KMS-11 (cell line): ENCODE data around the gene DELE1.

Experiments used
- H2AFZ ChIP-seq: fragments of 200-600 bp; sonication (generic); 2 replicates; pipeline ENCODE4 v1.6.1; 2016; ENCODE audit warnings: antibody characterized with exemption, mixed run types, low read depth
- H3K27ac ChIP-seq: fragments of 200-600 bp; sonication (generic); 2 replicates; pipeline ENCODE4 v1.6.1; 2016; ENCODE audit warnings: mild to moderate bottlenecking, mixed run types
- H3K27me3 ChIP-seq: fragments of 200-600 bp; sonication (generic); 2 replicates; pipeline ENCODE4 v1.6.1; 2017; ENCODE audit warnings: mild to moderate bottlenecking, low read depth, mixed run types, moderate library complexity; ENCODE audit not compliant: insufficient read depth
- H3K36me3 ChIP-seq: fragments of 200-600 bp; sonication (generic); 2 replicates; pipeline ENCODE4 v1.6.1; 2017; ENCODE audit warnings: mild to moderate bottlenecking, mixed run types; ENCODE audit not compliant: insufficient read depth
- H3K4me1 ChIP-seq: fragments of 200-600 bp; sonication (generic); 2 replicates; pipeline ENCODE4 v1.6.1; 2016; ENCODE audit warnings: mild to moderate bottlenecking, low read depth, mixed run types; ENCODE audit not compliant: poor library complexity, severe bottlenecking
- H3K4me2 ChIP-seq: fragments of 200-600 bp; sonication (generic); 2 replicates; pipeline ENCODE4 v1.7.0; 2016; ENCODE audit warnings: mild to moderate bottlenecking, mixed run types
- H3K4me3 ChIP-seq: fragments of 200-600 bp; sonication (generic); IDR thresholded peaks from 2 replicates; pipeline ENCODE4 v1.6.1; 2017; ENCODE audit warnings: low read depth, low read length, mixed read lengths; ENCODE audit not compliant: insufficient read depth
- H3K79me2 ChIP-seq: fragments of 200-600 bp; sonication (generic); 2 replicates; pipeline ENCODE4 v1.6.1; 2016; ENCODE audit warnings: low read depth, mixed run types; ENCODE audit not compliant: insufficient read depth
- H3K9ac ChIP-seq: fragments of 200-600 bp; sonication (generic); 2 replicates; pipeline ENCODE4 v1.6.1; 2016; ENCODE audit warnings: mild to moderate bottlenecking, mixed run types
- H4K20me1 ChIP-seq: fragments of 200-600 bp; sonication (generic); 2 replicates; pipeline ENCODE4 v1.6.1; 2016; ENCODE audit warnings: mild to moderate bottlenecking, mixed run types; ENCODE audit not compliant: insufficient read depth
- TF ChIP-seq, protein P1 (sequence below): fragments of 200-600 bp; sonication (generic); conservative IDR thresholded peaks from 2 replicates; pipeline ENCODE4 v1.6.1; 2017; ENCODE audit warnings: low read depth, mild to moderate bottlenecking, antibody characterized with exemption, low read length, moderate library complexity, mixed read lengths

Gene DELE1, protein sequence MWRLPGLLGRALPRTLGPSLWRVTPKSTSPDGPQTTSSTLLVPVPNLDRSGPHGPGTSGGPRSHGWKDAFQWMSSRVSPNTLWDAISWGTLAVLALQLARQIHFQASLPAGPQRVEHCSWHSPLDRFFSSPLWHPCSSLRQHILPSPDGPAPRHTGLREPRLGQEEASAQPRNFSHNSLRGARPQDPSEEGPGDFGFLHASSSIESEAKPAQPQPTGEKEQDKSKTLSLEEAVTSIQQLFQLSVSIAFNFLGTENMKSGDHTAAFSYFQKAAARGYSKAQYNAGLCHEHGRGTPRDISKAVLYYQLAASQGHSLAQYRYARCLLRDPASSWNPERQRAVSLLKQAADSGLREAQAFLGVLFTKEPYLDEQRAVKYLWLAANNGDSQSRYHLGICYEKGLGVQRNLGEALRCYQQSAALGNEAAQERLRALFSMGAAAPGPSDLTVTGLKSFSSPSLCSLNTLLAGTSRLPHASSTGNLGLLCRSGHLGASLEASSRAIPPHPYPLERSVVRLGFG

DNA sequence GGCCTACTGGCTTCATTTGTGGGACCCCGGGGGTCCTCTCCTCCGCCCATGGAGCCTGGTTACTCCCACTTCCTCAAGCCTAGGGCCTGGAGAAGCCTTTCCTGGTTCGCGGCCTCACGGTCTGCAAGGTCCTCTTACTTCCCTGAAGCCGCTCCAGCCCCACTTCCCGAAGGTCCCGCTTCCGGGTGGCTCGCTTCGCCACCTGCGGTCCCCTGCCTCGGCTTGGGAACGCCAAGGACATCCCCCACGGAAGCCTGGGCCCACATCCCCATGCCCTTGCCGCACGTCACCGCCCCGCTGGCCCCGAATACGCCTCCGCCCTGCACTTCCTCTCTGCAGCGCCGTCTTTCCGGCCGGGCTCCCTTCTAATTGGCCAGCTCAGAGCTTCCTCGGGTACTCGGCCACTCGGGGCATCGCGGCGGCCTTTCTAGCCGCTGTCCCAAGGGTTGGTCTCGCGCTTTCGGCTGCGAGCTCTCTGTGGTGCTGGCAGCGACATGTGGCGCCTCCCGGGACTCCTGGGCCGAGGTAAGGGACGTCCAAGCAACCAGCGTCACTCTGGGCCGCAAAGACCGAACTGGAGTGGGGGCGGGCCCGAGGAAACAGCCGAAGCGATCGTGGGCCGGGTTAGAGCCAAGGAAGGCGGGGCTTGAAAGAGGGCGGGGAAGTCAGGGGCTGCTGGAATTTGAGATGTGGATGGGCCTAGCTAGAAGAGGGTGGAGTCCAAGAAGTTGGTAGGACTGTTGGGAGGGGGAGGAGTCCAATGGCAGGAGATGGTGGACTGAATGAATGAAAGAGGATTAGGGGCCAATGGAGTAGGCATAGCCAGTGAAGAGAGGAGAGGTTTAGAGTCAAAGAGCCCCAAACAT, at the start of gene DELE1:
Gene DELE1 (plus strand): TSS at position 424 of the 866 bp plus-strand sequence. CDS start 71 bp downstream, at position 495.
- H3K4me2 ChIP-seq, result peak within 1 kb of the TSS; percentile 78
- peaks cover 13% of the 10 kb centered on the region for H3K4me1 ChIP-seq
- no peak within 1 kb of the TSS for H3K4me3 ChIP-seq
- H3K79me2 ChIP-seq, result peaks cover 5% of the 10 kb centered on the region; the same call in 1 of the 2 replicates
- H3K9ac ChIP-seq, result peak within 1 kb of the TSS; percentile 83
- H3K27me3 ChIP-seq, result no peaks in the 10 kb centered on the region
- TF ChIP-seq, protein P1, sequence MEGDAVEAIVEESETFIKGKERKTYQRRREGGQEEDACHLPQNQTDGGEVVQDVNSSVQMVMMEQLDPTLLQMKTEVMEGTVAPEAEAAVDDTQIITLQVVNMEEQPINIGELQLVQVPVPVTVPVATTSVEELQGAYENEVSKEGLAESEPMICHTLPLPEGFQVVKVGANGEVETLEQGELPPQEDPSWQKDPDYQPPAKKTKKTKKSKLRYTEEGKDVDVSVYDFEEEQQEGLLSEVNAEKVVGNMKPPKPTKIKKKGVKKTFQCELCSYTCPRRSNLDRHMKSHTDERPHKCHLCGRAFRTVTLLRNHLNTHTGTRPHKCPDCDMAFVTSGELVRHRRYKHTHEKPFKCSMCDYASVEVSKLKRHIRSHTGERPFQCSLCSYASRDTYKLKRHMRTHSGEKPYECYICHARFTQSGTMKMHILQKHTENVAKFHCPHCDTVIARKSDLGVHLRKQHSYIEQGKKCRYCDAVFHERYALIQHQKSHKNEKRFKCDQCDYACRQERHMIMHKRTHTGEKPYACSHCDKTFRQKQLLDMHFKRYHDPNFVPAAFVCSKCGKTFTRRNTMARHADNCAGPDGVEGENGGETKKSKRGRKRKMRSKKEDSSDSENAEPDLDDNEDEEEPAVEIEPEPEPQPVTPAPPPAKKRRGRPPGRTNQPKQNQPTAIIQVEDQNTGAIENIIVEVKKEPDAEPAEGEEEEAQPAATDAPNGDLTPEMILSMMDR, result no peak
- H2AFZ ChIP-seq, result peak within 1 kb of the TSS; percentile 84
- H3K36me3 ChIP-seq, result no peaks in the 10 kb centered on the region
- H3K27ac ChIP-seq, result peak within 1 kb of the TSS; percentile 83
- H4K20me1 ChIP-seq, result no peaks in the 10 kb centered on the region

- Histone ChIP-seq H3K4me2 (no peak overlapping the region), H3K27me3 (peaks cover 12% of the 10 kb centered on the region)
Measured at GRCh38 chr5:141873933-141874261, 49.8 kb upstream of the DELE1 start.

GRCh38 chr5:141874262-141874964, 49.3 kb upstream of the DELE1 start:
- H2AFZ ChIP-seq, result no peak overlapping the region
- no peak overlapping the region for H3K4me2 ChIP-seq
- H3K36me3 ChIP-seq, result no peaks in the 10 kb centered on the region
- H3K79me2 ChIP-seq, result no peaks in the 10 kb centered on the region
- no peak overlapping the region for H3K27ac ChIP-seq
- TF ChIP-seq, protein P1, result no peak
- no peaks in the 10 kb centered on the region for H4K20me1 ChIP-seq
- peaks cover 12% of the 10 kb centered on the region for H3K27me3 ChIP-seq
- H3K9ac ChIP-seq, result no peak overlapping the region
- H3K4me1 ChIP-seq, result peaks cover 3% of the 10 kb centered on the region
- no peak overlapping the region for H3K4me3 ChIP-seq

More at GRCh38 chr5:141873933-141874261, 49.8 kb upstream of the DELE1 start:
- Histone ChIP-seq H3K4me3 (no peak overlapping the region), H4K20me1 (no peaks in the 10 kb centered on the region), H3K4me1 (no peaks in the 10 kb centered on the region), H2AFZ (no peak overlapping the region), H3K36me3 (no peaks in the 10 kb centered on the region), H3K9ac (no peak overlapping the region), H3K27ac (no peak overlapping the region), H3K79me2 (no peaks in the 10 kb centered on the region)
- TF ChIP-seq, protein P1, result no peak

DNA sequence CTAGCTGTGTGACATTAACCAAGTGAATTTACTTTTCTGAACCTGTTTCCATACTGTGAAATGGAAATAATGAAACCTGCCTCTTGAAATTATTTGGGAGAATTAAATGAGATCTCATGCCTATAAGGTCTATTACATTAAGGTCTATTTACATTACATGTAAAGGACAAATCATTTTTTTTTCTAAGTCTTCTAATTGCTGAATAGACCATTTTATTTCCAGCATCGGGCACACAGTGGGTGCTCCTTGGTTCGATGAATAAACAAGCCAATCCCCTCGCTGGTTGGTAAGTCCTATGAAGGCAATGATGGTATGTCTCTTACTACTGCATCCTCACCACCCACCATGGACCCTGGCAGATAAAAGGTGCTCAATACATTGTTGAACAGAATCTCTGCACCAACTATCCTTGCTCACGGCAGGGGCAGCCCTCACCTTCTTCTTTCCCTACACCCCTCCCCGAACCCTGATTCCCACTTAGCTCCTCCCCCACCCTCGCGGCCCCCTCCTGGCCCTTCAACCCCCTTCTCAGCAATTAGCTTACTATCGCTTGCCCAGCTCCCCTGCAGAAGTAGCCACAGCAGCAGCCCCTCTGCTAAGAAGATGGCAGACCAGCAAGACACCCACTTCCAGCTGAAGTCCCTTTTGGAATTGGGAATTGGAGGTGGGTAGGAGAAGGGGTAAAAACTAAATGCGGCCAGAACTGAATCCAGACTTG, 48.5 kb upstream of the DELE1 start:
- Histone ChIP-seq H3K27me3 (peaks cover 12% of the 10 kb centered on the region), H4K20me1 (no peaks in the 10 kb centered on the region), H3K4me2 (no peak overlapping the region), H2AFZ (no peak overlapping the region), H3K27ac (no peak overlapping the region), H3K36me3 (no peaks in the 10 kb centered on the region), H3K79me2 (no peaks in the 10 kb centered on the region), H3K9ac (no peak overlapping the region), H3K4me3 (no peak overlapping the region), H3K4me1 (peaks cover 11% of the 10 kb centered on the region)
- TF ChIP-seq, protein P1, result no peak
